HG03460 (cell line): ENCODE data around the gene GFER.
A peak's percentile ranks its signal among the peaks of the same experiment; 100 is the strongest.
"Not testable (repeated sequence)": the region's sequence is repeated elsewhere in the genome, so short reads cannot be mapped to it uniquely, and the experiment has no call there.

Experiments
- ATAC-seq: cut with Tn5 transposase; IDR thresholded peaks from one replicate; pipeline ENCODE4 v1.9.1; 2021; ENCODE audit not compliant: unreplicated experiment

GFER gene

DNA sequence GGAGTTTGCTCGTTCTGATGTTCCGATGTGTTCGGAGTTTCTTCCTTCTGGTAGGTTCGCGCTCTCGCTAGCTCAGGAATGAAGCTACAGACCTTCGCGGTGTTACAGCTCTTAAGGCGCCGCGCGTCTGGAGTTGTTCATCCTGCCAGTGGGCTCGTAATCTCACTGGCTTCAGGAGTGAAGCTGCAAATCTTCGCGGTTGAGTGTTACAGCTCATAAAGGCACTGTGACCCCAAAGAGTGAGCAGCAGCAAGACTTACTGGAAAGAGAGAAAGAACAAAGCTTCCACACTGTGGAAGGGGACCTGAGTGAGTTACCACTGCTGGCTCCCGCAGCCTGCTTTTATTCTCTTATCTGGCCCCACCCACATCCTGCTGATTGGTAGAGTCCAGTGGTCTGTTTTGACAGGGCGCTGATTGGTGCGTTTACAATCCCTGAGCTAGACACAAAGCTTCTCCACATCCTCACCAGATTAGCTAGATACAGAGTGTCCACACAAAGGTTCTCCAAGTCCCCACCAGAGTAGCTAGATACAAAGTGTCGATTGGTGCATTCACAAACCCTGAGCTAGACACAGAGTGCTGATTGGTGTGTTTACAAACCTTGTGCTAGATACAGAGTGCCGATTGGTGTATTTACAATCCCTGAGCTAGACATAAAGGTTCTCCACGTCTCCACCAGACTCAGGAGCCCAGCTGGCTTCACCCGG is 26.4 kb upstream of the GFER start:
- not testable (repeated sequence) for ATAC-seq

DNA sequence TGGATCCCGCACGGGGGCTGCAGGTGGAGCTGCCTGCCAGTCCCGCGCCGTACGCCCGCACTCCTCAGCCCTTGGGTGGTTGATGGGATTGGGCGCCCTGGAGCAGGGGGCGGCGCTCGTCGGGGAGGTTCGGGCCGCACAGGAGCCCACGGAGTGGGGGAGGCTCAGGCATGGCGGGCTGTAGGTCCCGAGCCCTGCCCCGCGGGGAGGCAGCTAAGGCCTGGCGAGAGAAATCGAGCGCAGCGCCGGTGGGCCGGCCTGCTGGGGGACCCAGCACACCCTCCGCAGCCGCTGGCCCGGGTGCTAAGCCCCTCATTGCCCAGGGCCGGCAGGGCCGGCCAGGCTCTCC is 25.9 kb upstream of the GFER start:
- not testable (repeated sequence) for ATAC-seq

DNA sequence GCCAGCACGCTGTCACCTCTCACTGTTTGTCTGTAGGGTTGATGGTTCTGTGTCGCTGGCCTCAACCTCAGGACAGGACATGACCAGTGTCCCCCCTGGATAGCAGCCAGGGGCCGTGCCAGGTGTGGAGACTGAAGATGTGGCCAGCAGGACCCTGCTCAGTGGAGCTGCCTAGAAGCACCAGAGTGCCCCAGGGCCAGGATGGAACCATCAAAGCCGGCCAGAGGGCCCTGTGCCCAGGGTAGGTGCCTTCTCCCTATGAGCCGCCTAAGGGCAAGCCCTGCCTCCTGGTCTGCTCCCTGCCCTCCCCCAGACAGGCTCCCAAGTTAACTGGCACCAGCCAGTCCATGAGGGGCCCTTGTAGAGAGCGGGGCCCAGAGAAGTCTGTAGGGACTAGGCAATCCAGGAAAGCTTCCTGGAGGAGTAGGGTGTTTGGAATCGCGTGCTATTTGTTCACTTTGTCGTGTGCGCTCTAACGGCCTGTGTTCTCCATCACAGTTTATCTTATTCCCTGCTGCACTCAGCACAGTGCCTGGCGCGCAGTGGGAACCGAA is 25.2 kb upstream of the GFER start:
- ATAC-seq, result no peak

DNA sequence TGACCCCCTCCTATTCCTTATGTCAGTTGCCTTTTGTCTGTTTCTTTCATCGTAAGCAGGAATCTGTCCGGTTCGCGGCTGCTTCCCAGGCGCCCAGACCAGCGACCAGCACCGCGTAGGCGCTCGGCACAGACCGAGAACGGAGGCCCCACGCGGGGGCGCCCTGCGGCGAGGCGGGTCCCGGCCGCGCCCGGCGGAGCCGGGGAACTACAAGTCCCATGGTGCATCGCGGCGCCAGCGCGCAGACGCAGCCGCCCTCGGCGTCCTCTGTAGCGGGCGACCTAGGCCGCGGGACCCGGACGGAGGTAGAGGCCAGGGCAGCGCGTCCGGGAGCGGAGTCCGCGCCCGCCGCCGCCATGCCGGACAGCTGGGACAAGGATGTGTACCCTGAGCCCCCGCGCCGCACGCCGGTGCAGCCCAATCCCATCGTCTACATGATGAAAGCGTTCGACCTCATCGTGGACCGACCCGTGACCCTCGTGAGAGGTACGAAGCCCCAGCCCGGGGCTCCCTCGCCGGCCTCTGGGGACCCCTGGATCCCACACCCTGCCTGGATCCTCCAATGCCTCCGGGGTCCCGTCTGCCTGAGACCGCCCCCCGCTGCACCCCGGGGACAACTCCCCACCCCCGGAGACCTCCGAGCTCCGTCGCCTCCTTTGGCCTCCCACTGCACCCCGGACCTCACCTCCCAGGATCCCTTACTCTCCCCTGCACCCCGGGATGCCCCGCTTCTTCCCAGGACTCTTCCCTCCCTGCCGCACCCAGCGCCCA is 24.5 kb upstream of the GFER start, which contains the start of gene NDUFB10:
TSS of gene NDUFB10 (plus strand) at position 270 of the 771 bp plus-strand sequence. CDS start at position 357, 87 bp downstream.
- ATAC-seq, result peak; percentile 60

DNA sequence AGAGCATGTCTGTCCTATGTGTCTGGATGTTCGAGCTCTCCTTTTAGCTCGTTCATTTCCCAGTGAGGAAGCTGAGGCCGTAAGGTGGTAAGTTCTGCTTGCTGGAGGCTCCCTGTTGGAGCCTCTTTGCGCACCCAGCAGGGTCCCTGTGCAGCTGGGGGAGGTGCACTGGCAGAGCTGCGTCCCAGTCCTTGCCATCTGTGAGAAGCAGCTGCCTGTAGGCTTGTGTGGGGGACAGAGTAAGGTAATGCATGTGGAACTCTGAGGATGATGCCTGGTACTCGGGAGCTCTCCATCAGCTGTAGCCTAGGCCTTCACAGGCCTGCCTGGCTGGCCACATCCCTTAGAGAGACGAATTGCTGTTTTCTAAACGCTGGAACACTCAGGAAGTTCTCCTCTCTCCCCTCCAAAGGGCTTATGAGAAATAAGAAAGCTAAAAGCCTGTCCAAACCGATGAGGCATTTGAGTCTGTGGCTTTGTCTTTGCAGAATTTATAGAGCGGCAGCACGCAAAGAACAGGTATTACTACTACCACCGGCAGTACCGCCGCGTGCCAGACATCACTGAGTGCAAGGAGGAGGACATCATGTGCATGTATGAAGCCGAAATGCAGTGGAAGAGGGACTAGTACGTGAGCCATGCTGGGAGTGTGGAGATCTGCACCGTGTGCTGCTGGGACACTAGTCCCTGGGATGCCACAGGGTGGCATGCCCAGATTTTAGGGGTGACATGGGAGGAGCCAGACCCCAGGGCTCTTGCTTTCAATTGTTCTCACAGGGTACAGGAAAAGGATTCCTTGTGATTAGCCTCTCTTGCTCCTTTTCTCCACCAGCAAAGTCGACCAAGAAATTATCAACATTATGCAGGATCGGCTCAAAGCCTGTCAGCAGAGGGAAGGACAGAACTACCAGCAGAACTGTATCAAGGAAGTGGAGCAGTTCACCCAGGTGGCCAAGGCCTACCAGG is 23.0 kb upstream of the GFER start:
- no peak for ATAC-seq

DNA sequence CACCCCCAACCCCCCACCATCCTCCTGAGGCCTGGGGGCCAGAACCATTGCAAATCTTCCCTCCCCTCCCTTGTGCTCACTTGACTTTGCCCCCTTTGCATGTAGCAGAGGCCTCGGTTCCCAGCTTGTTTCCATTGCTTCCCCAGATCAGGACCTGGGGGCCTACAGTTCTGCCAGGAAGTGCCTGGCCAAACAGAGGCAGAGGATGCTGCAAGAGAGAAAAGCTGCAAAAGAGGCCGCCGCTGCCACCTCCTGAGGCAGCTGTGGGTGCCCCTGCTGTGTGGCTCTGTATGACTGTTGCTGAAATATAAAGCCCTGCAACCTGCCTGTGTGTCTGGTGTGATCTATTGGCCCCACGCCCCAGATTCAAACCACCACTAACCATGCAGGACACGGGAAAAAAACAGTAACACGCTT is 22.3 kb upstream of the GFER start:
- ATAC-seq, result no peak

DNA sequence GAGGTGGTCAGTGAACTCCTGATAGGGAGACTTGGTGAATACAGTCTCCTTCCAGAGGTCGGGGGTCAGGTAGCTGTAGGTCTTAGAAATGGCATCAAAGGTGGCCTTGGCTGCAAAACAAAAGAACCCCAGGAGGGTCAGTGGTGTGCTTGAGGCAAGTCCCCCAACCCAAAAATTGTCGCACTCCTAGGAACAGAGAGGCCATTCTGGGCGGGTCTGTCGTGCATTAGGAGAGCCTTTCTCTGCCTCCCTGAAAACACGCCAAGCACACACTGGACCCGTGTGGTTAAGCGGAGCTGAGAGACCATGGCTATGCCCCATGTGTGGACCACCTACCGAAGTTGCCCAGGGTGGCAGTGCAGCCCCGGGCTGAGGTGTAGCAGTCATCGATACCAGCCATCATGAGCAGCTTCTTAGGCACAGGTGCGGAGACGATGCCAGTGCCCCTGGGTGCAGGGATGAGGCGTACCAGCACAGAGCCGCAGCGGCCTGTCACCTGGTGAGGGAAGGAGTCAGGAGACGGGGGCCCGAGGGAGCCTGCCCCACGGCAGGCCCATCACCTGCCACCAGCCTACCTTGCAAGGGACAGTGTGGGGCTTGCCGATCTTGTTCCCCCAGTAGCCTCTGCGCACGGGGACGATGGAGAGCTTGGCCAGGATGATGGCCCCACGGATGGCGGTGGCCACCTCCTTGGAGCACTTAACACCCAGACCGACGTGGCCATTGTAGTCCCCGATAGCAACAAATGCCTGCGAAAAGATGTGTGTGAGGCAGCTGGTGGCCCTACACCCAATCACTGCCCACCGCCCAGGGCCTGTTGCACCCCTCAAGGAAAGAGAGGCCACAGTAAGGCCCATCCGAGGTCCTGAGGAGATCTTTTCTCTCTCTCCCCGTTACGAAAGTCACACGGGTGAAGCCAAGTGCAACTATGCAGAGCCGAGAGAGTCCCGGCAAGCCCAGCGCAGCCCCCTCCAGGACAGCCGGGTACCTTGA is 21.5 kb upstream of the GFER start:
- ATAC-seq, result not testable (repeated sequence)

DNA sequence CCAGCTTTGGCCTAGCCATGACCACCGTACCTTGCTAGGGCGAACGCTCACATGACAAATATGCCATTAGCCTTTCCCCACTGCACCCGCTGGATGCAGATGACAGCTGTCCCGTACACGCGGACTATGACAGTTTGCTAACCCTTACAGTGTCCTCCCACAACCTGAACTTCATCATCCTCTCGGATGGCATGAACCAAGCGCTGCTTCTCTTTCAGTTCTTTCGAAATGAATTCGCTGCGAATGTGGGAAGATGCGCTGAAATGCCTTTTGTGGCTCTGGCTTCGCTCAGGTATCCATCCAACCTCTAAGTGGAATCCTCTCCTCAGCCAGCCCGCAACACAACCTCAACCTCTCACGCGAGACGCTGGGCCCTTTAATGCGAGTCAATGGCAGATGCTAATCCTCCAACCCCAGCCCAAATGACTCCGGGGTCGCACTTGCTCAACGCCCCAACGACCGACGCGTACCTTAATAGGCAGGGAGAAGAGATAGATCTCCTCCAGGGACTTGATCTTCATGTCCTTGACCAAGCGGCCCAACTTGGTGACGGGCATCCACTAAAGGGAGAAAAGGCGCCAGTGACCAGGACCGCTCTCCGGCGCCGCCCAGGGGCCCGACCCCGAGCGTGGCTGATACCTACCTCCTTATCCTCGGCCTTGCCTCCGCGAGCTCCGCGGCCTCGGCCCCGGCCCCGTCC is 20.0 kb upstream of the GFER start:
- ATAC-seq, result peak; percentile 3

DNA sequence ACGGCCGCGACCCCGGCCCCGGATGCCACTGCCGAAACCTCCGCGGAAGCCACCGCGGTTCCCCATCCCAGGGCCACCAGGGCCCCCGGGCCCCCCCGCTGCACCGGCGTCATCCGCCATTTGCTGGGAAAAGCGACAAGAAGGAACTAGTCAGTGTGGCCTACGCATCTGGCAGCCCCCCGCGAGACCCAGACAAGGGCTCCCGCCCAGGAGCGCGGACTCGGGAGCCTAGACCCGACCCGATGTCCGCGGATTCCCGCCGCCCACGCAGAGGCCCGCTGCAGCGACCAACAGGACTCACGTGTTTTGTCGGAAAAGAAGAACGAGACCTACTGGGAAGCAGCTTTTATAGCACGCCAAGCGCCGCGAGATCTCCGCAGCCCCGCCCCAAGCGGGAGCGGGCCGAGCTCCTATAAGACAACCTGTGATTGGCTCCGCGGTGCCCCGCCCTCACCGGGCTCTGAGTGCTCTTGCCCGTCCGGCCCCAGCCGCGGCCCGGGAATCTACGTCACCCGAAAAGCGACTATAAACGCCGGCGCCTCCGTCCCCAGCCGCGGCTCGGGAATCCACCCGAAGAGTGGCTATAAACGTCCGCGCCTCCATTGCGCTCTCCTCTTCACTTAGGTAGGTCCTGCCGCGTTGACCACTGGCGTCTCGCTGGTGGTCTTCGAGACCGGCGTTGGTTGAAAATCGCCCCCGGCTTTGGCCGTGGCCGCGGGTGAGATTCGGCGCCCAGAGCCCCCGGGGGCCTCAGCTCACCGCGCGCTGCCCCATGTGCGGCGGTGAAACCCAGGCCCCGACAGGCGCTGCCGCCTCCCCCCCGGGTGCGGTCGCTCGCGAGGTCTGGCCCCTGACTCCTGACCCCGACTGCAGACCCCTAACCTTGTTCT is 19.2 kb upstream of the GFER start, which contains the start of gene RPS2:
TSS of gene RPS2 (minus strand) at position 321 of the 890 bp plus-strand sequence. CDS start at position 120, 201 bp downstream.
- ATAC-seq, result peak; percentile 65

DNA sequence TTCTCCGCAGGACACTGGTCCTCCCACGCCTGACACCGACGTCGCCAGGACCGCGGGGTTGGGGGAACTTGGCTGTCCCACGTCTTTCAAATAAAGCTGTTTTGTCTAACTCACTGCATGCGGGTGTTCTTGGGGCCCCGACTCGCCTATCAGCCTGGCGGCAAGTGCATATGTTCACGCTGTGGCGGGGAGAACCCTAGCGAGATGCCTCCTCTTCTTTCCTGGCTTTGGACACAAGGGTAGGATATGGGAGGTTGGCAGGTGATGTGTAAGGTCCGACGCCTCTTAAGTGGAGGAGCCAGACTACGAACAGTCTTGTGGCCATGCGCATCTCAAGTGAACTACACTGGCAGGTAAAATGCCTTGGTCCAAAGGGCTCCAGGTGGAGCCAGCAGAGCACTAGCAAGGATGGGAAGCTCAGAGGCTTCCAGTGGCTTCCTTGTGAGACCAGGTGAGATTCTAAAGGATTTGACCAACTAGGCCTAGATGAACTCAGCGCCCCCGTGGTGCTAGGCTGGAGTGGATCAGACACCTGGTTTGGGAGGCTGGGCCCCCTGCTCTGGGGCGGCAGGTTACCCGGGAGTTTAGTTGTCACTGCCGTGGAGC is 18.5 kb upstream of the GFER start:
- ATAC-seq, result no peak

DNA sequence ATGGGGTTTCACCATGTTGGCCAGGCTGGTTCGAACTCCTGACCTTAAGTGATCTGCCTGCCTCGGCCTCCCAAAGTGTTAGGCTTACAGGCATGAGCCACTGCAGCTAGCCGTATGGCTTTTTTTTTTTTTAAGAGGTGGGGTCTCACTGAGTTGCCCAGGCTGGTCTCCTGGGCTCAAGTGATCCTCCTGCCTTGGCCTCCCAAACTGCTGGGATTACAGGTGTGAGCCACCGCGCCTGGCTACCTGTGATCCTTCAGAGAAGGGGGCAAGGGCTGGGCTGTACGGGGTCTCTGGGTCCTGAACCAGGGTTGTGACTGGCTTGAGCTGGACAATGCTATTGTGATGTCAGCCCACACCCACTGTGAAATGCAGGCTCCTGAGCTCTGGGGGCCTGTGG is 17.5 kb upstream of the GFER start, which contains the start of gene RNF151:
TSS of gene RNF151 (plus strand) at position 397 of the 400 bp plus-strand sequence. CDS start 26 bp downstream, outside the sequence.
- ATAC-seq, result no peak

DNA sequence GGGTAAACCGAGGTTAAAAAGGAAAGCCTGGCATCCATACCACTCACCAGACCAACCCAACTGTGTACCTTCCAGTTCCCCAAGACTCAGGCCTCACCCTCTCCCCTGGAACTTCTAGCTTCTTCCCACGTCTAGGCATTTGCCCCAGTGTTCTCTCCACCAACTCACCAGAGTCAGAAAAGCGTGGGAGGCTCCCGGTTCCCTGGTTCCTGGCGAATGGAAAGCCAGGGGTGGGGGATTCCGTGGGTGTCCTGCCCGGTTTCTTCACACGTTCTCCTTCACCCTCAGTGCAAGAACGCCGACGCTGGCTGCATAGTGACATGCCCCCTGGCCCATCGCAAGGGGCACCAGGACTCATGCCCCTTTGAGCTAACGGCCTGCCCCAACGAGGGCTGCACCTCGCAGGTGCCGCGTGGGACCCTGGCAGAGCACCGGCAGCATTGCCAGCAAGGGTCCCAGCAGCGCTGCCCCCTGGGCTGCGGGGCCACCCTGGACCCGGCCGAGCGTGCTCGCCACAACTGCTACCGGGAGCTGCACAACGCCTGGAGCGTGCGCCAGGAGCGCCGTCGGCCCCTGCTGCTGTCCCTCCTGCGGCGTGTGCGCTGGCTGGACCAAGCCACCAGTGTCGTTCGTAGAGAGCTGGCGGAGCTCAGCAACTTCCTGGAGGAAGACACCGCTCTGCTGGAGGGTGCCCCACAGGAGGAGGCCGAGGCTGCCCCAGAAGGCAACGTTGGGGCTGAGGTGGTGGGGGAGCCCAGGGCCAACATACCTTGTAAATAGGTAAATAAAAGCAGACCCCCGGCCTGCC is 15.6 kb upstream of the GFER start:
- ATAC-seq, result no peak

DNA sequence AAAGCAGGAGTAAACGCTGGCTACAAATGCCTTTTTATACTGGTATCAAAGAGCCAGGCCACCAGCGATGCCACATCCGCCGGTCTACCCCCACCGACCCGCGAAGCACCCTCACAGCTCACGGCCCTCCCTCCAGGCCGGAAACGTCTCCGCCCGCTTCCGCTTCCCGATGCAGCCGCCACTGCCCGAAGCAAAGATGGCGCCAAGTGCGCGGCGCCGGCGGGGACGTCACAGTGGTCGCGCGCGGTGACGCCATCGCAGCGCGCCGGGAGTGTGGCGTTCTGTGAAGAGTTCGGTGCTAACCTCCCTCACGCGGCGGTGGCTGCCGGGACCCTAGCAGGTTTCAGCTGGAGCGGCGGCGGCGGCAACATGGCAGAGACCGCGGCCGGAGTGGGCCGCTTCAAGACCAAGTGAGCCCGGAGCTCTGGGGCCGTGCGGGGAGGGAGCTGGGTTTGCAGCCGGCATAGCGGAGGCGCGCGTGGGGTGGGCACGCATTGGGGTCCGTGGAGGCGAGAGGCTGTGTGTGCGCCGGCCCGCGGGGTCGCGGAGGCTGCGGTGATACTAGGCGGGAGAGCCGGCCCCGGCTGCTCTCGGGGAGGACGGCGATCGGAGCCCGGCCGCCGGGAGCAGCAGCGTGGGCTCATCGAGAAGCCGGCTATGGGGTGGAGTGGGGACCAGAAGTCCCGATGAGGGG is 12.1 kb upstream of the GFER start, which contains the start of gene TBL3:
TSS of gene TBL3 (plus strand) at position 258 of the 694 bp plus-strand sequence. CDS start at position 370, 112 bp downstream.
- ATAC-seq, result peak; percentile 76

DNA sequence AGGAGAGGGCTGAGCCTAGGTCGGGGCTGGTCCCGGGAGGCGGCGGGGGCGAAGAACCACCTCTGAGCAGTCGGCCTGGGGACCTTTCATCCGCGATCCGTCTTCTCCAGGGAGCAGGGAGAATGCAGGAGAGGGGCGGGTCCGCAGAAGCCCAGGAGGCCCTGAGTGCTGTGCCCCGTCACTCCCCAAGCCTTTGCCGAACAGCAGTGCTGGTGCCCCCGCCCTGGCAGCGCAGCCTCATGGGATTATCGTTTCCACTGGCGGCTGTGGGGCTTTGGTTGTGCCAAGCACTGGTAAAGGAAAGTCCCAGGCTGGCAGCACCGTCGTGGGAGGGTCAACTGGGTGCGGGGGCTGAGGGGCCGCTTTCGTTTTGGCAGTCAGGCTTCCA is 11.5 kb upstream of the GFER start:
- ATAC-seq, result no peak

DNA sequence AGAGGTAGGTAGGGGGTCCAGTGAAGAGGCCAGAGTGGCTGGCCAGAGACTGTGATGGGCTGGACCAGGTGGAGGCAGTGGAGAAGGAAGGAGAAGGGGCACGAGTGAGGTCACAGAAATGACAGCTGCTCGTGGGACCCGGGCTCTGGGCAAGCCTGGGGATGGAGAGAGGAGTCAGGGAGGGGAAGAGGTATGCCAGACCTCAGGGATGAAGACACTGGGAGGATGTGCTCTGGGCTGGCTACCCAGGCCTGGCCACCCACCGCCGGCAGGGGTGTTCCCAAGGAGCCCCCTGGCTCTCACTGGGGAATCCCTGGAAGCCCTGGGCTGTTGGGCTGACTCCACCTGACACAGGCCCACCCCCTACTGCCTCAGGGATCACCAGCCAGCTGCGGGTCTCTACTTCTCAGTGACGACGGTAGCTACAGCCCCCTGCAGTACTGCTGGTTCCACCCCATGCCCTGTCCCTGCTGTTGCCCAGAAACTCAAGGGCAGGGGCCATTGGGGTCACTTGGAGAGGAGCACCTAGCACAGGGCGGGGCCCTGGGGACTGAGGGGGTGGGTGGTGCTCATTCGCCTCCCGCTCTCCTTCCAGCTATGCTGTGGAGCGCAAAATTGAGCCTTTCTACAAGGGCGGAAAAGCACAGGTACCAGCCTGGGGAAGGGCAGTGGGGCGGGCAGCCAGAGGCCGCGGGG is 10.4 kb upstream of the GFER start:
- no peak for ATAC-seq
